ENCODE data around the gene DAND5.

GRCh38 chr19:12973236-12973635 lies 3.9 kb downstream of the DAND5 start:
- TF ChIP-seq CTCF (IDR thresholded peaks at IDR 0.05): no peak
- TF ChIP-seq EZH2 (IDR thresholded peaks at IDR 0.05): no peak
